HG03159 (cell line): ENCODE measurements around the gene CLTC.

Experiments used
- ATAC-seq: cut with Tn5 transposase; IDR thresholded peaks from one replicate; pipeline ENCODE4 v1.9.1; 2021; ENCODE audit warnings: mild to moderate bottlenecking, moderate library complexity; ENCODE audit not compliant: unreplicated experiment

Gene CLTC

DNA sequence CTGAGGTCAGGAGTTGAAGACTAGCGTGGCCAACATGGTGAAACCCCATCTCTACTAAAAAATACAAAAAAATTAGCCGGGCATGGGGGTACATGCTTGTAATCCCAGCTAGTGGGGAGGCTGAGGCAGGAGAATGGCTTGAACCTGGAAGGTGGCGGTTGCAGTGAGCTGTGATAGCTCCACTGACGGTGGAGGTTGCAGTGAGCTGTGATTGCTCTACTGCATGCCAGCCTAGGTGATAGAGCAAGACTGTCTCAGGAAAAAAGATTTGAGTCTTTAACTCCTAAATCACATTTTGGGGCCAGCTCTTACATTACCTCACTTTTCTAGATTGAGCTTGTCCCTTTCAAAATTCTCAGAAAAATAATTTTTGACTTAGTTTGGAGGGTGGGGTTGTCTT, 102.9 kb downstream of the CLTC start:
- no peak for ATAC-seq

DNA sequence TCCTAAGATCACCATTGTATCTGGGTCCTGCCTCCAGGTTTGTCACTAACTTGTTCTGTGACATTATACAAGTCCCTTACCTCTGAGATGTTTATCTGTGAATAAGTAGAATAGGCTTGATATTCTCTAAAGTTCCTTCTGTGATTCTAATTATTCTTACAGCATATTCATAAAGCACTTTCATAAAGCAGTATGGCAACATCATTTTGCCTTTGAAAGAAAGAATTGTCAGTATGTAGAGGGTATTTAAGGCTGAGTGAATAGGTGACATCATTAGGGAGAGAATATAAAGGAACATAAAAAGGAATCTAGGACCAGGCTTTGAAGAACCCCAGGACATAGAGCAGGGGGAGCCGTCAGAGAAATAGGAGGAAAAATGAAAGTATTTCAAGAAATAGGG, 103.3 kb downstream of the CLTC start:
- ATAC-seq: no peak

DNA sequence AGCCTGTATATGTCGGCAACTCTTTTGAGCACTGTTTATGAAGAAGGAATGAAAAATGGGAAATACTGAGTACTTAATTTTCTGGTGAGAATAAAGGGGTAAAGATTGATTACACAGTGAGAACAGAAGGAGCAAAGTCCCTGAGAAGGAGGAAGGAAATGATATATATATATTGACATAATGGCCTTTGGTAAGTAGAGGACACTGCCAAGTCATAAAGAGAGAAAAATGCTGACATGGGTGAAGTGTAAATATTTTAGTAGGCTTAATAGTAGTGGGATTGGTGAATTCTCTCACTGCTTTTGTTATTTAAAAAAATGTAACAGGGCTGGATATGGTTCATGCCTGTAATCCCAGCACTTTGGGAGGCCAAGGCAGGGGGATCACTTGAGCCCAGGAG, 103.9 kb downstream of the CLTC start:
- ATAC-seq: no peak

- no peak for ATAC-seq
Measured at GRCh38 chr17:59725691-59726090, 106.0 kb downstream of the CLTC start.

- no peak for ATAC-seq
Measured at GRCh38 chr17:59727817-59728533, 108.3 kb downstream of the CLTC start.

GRCh38 chr17:59730268-59730834, 110.7 kb downstream of the CLTC start:
- ATAC-seq: no peak

DNA sequence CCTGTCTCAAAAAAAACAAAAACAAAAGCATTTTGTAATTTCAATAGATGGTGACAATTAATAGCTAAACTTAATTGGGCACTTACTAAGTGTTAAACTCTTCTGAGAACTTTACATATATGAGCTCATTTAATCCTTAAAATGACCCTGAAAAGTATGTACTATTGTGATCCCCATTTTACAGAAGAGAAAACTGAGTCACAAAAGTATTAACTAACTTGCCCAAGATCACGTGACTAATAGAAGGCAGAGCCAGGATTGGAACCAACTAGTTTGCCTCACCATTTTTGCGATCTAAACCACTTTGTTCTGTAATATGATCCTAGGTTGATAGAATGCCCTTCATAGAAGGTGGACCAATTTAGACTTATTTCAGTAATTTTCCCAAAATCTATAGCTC, 114.0 kb downstream of the CLTC start:
- ATAC-seq: no peak

DNA sequence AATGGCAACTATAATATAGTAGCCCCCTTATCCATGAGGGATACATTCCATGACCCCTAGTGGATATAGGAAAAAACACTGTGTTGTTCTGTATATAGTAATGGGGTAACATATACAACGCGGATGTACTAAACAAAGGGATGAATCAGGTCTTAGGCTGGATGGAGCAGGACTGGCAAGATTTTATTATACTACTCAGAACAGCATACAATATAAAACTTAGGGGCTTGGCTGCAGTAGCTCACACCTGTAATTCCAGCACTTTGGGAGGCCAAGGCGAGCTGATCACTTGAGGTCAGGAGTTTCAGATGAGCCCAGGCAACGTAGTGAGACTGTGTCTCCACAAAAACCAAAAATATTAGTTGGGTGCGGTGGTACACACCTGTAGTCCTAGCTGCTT, 114.5 kb downstream of the CLTC start:
- no peak for ATAC-seq

GRCh38 chr17:59737324-59737723, 117.6 kb downstream of the CLTC start:
- no peak for ATAC-seq

- no peak for ATAC-seq
Measured at GRCh38 chr17:59743842-59744241, 124.1 kb downstream of the CLTC start.

GRCh38 chr17:59745040-59745439, 125.3 kb downstream of the CLTC start:
- ATAC-seq: no peak
